HG03280 (cell line): ENCODE results near the gene PP2D1.
"Not testable (repeated sequence)": the region's sequence is repeated elsewhere in the genome, so short reads cannot be mapped to it uniquely, and the experiment has no call there.

Source experiments
- ATAC-seq: cut with Tn5 transposase; IDR thresholded peaks from one replicate; pipeline ENCODE4 v1.9.1; 2021; ENCODE audit warnings: mild to moderate bottlenecking, moderate library complexity; ENCODE audit not compliant: unreplicated experiment

The PP2D1 gene

GRCh38 chr3:20012164-20012563, at the start of gene PP2D1:
Gene PP2D1, minus strand, starts transcription at chr3:20012264. Its CDS starts 192 bp downstream, at chr3:20012072.
- no peak for ATAC-seq

- no peak for ATAC-seq
Measured at GRCh38 chr3:20060974-20061685, 49.1 kb upstream of the PP2D1 start.

- ATAC-seq, result no peak
Measured at GRCh38 chr3:20059929-20060328, 47.9 kb upstream of the PP2D1 start.

- no peak for ATAC-seq
Measured at GRCh38 chr3:20057612-20058180, 45.6 kb upstream of the PP2D1 start.

- no peak for ATAC-seq
Measured at GRCh38 chr3:20056725-20057611, 44.9 kb upstream of the PP2D1 start.

GRCh38 chr3:20055842-20056241, 43.8 kb upstream of the PP2D1 start:
- ATAC-seq, result no peak

GRCh38 chr3:20055020-20055775, 43.1 kb upstream of the PP2D1 start:
- peak; percentile 18 for ATAC-seq

- ATAC-seq, result peak; percentile 70
Measured at GRCh38 chr3:20054549-20054987, 42.5 kb upstream of the PP2D1 start.

GRCh38 chr3:20052851-20053250, 40.8 kb upstream of the PP2D1 start:
- no peak for ATAC-seq

- no peak for ATAC-seq
Measured at GRCh38 chr3:20051123-20051806, 39.2 kb upstream of the PP2D1 start.

GRCh38 chr3:20047976-20048883, 36.2 kb upstream of the PP2D1 start:
- no peak for ATAC-seq

GRCh38 chr3:20047341-20047779, 35.3 kb upstream of the PP2D1 start:
- ATAC-seq, result no peak

- no peak for ATAC-seq
Measured at GRCh38 chr3:20046556-20046955, 34.5 kb upstream of the PP2D1 start.

- ATAC-seq, result not testable (repeated sequence)
Measured at GRCh38 chr3:20045141-20045540, 33.1 kb upstream of the PP2D1 start.

- ATAC-seq, result no peak
Measured at GRCh38 chr3:20043825-20044224, 31.8 kb upstream of the PP2D1 start.

- ATAC-seq, result peak; percentile 19
Measured at GRCh38 chr3:20043396-20043795, 31.3 kb upstream of the PP2D1 start.

GRCh38 chr3:20042331-20042730, 30.3 kb upstream of the PP2D1 start:
- ATAC-seq, result no peak

GRCh38 chr3:20041197-20041780, 29.2 kb upstream of the PP2D1 start:
- peak; percentile 41 for ATAC-seq
